GM12892 (cell line): Measurements from ENCODE around the gene OSBPL10.

Experiments used
- POLR2A ChIP-seq: IDR thresholded peaks from 2 replicates; pipeline ENCODE4 v1.6.1; 2011; ENCODE audit warnings: low read depth, low read length, control low read depth
- POLR2AphosphoS5 ChIP-seq: IDR thresholded peaks from 2 replicates; pipeline ENCODE4 v1.6.1; 2011; ENCODE audit warnings: low read depth, low read length, control low read depth
- TAF1 ChIP-seq: IDR thresholded peaks from 2 replicates; pipeline ENCODE4 v1.6.1; 2011; ENCODE audit warnings: low read depth, mild to moderate bottlenecking, control low read depth, low read length, borderline replicate concordance

GRCh38 chr3:31971607-31972006 lies 9.5 kb downstream of the OSBPL10 start:
- TF ChIP-seq POLR2A = no peak
- no peak for TF ChIP-seq POLR2AphosphoS5
- no peak for TF ChIP-seq TAF1
